DND-41 (cell line): ENCODE results near the gene ZNF891.
A peak's percentile ranks its signal among the peaks of the same experiment; 100 is the strongest.

ENCODE experiments used
- ATAC-seq: fragments of 200-7000 bp; cut with Tn5 transposase; 3 replicates; pipeline ENCODE4 v1.9.1; 2021; ENCODE audit warnings: low read depth; ENCODE audit not compliant: insufficient read depth
- DNase-seq: peaks from one replicate; pipeline ENCODE4 v3.0.0-alpha.2; 2020
- H2AFZ ChIP-seq: 2 replicates; pipeline ENCODE4 v1.6.0; 2012; ENCODE audit warnings: low read depth, low read length
- H3K27ac ChIP-seq: 2 replicates; pipeline ENCODE4 v1.5.1; 2012; ENCODE audit warnings: low read length, inconsistent platforms
- H3K27me3 ChIP-seq: fragments of 200-600 bp; sonication (generic); 2 replicates; pipeline ENCODE4 v1.6.0; 2012; ENCODE audit warnings: low read length, mild to moderate bottlenecking, inconsistent platforms; ENCODE audit not compliant: insufficient read depth, poor library complexity
- H3K36me3 ChIP-seq: 2 replicates; pipeline ENCODE4 v1.5.1; 2012; ENCODE audit warnings: low read length, inconsistent platforms; ENCODE audit not compliant: insufficient read depth
- H3K4me1 ChIP-seq: 2 replicates; pipeline ENCODE4 v1.5.1; 2012; ENCODE audit warnings: mild to moderate bottlenecking, low read length; ENCODE audit not compliant: insufficient read depth
- H3K4me2 ChIP-seq: 2 replicates; pipeline ENCODE4 v1.6.0; 2012; ENCODE audit warnings: mild to moderate bottlenecking, moderate library complexity, low read length, inconsistent platforms; ENCODE audit not compliant: insufficient read depth
- H3K4me3 ChIP-seq, 2 experiments: fragments of 200-600 bp in 1 of 2; shearing (Covaris generic) in 1 of 2; 2 replicates each; pipeline ENCODE4 v1.5.1; 2012 to 2016; ENCODE audit warnings: inconsistent platforms in 2 of 2, low read length in 2 of 2, mild to moderate bottlenecking in 2 of 2, low read depth in 1 of 2, moderate library complexity in 1 of 2
- H3K79me2 ChIP-seq: 2 replicates; pipeline ENCODE4 v1.6.0; 2012; ENCODE audit warnings: low read length, inconsistent platforms; ENCODE audit not compliant: insufficient read depth
- H3K9ac ChIP-seq: 2 replicates; pipeline ENCODE4 v1.6.0; 2012; ENCODE audit warnings: low read depth, mild to moderate bottlenecking, inconsistent platforms, low read length, moderate library complexity
- H3K9me3 ChIP-seq: 2 replicates; pipeline ENCODE4 v1.5.1; 2012; ENCODE audit warnings: low read length, moderate library complexity, mild to moderate bottlenecking, inconsistent platforms; ENCODE audit not compliant: insufficient read depth, severe bottlenecking
- H4K20me1 ChIP-seq: 2 replicates; pipeline ENCODE4 v1.6.0; 2012; ENCODE audit warnings: low read length; ENCODE audit not compliant: insufficient read depth
- CTCF ChIP-seq: IDR thresholded peaks from 2 replicates; pipeline ENCODE4 v1.5.1; 2012; ENCODE audit warnings: borderline replicate concordance, low read length, moderate library complexity, mild to moderate bottlenecking; ENCODE audit not compliant: poor library complexity, severe bottlenecking; ENCODE audit errors: extremely low read depth
- EZH2 ChIP-seq: IDR thresholded peaks from 3 replicates; pipeline ENCODE4 v1.6.1; 2012; ENCODE audit warnings: borderline replicate concordance, low read depth, mild to moderate bottlenecking, moderate library complexity, low read length, inconsistent platforms; ENCODE audit not compliant: severe bottlenecking

The ZNF891 gene

GRCh38 chr12:133135747-133136146 is 5.7 kb upstream of the ZNF891 start:
- H3K4me1 ChIP-seq: peaks cover 15% of the 10 kb centered on the region
- no peak overlapping the region for H3K4me3 ChIP-seq
- DNase-seq (no peak), ATAC-seq (no peak)
- peaks cover 90% of the 10 kb centered on the region for H3K36me3 ChIP-seq
- no peak overlapping the region for H3K9ac ChIP-seq
- H2AFZ ChIP-seq: no peak overlapping the region
- no peaks in the 10 kb centered on the region for H3K27me3 ChIP-seq
- no peak overlapping the region for H3K27ac ChIP-seq
- H4K20me1 ChIP-seq: no peaks in the 10 kb centered on the region
- no peak overlapping the region for H3K4me2 ChIP-seq
- peaks cover 59% of the 10 kb centered on the region for H3K79me2 ChIP-seq
- H3K9me3 ChIP-seq: peaks cover 90% of the 10 kb centered on the region
- TF ChIP-seq EZH2: no peak
- no peak for TF ChIP-seq CTCF

GRCh38 chr12:133130808-133131128 is 694 bp upstream of the ZNF891 start:
- peaks cover 80% of the 10 kb centered on the region for H3K79me2 ChIP-seq
- DNase-seq (peak; percentile 62), ATAC-seq (peak; percentile 30)
- H3K36me3 ChIP-seq: peaks cover 77% of the 10 kb centered on the region
- TF ChIP-seq EZH2 (no peak), CTCF (no peak)
- peak overlapping the region; percentile 64 for H3K4me2 ChIP-seq
- H3K4me3 ChIP-seq: peak overlapping the region; percentile 38 to 100
- peaks cover 78% of the 10 kb centered on the region for H3K9me3 ChIP-seq
- H4K20me1 ChIP-seq: no peaks in the 10 kb centered on the region
- H2AFZ ChIP-seq: peak overlapping the region; percentile 93
- peak overlapping the region; percentile 65 for H3K9ac ChIP-seq
- no peaks in the 10 kb centered on the region for H3K27me3 ChIP-seq
- peaks cover 23% of the 10 kb centered on the region for H3K4me1 ChIP-seq
- peak overlapping the region; percentile 90 for H3K27ac ChIP-seq

- H3K4me3 ChIP-seq: peak overlapping the region; percentile 38 to 100
- no peak for TF ChIP-seq EZH2
- no peak for TF ChIP-seq CTCF
- peaks cover 76% of the 10 kb centered on the region for H3K36me3 ChIP-seq
- DNase-seq: peak; percentile 18
- peaks cover 77% of the 10 kb centered on the region for H3K9me3 ChIP-seq
- peak overlapping the region; percentile 98 for H2AFZ ChIP-seq
- peak overlapping the region; percentile 64 for H3K4me2 ChIP-seq
- ATAC-seq: no peak
- H4K20me1 ChIP-seq: no peaks in the 10 kb centered on the region
- H3K27ac ChIP-seq: peak overlapping the region; percentile 90
- peaks cover 80% of the 10 kb centered on the region for H3K79me2 ChIP-seq
- peaks cover 23% of the 10 kb centered on the region for H3K4me1 ChIP-seq
- peak overlapping the region; percentile 65 for H3K9ac ChIP-seq
- H3K27me3 ChIP-seq: no peaks in the 10 kb centered on the region
Observed at GRCh38 chr12:133129368-133130037, 571 bp downstream of the ZNF891 start.

GRCh38 chr12:133124674-133125073 is 5.4 kb downstream of the ZNF891 start:
- no peak overlapping the region for H3K4me2 ChIP-seq
- ATAC-seq: no peak
- H3K79me2 ChIP-seq: peaks cover 58% of the 10 kb centered on the region
- H4K20me1 ChIP-seq: no peaks in the 10 kb centered on the region
- no peak overlapping the region for H3K27ac ChIP-seq
- no peak overlapping the region for H3K4me3 ChIP-seq
- H3K36me3 ChIP-seq: peaks cover 91% of the 10 kb centered on the region
- no peak overlapping the region for H3K9ac ChIP-seq
- TF ChIP-seq EZH2 (no peak), CTCF (no peak)
- H2AFZ ChIP-seq: no peak overlapping the region
- no peak for DNase-seq
- H3K27me3 ChIP-seq: no peaks in the 10 kb centered on the region
- peaks cover 94% of the 10 kb centered on the region for H3K9me3 ChIP-seq
- peaks cover 8% of the 10 kb centered on the region for H3K4me1 ChIP-seq
